ENCODE results near the gene SMYD3. TPM values are rescaled to one million over a fixed set of nuclear protein-coding genes. Genes with fewer than 3 reads are reported as not detected.

The SMYD3 gene
- total RNA-seq, 4 donors from 2014 or later: 11.6 to 26.9 (median 18.3) TPM

DNA sequence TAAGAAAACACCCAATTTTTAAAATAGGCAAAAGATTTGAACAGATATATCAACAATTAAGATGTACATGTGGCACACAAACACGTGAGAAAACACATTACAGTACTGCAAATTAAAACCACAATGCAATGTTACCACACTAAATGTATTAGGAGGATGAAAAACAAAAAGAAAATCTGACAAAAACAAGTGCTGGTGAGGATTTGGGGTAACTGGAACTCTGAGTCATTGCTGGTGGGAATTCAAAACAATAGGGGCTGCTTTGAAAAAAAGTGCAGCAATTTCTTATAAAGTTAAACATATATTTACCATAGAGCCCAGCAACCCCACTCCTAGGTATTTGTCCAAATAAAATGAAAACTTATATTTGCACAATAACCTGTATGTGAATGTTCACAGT is 614.1 kb downstream of the SMYD3 start:
- TF ChIP-seq, protein P1, sequence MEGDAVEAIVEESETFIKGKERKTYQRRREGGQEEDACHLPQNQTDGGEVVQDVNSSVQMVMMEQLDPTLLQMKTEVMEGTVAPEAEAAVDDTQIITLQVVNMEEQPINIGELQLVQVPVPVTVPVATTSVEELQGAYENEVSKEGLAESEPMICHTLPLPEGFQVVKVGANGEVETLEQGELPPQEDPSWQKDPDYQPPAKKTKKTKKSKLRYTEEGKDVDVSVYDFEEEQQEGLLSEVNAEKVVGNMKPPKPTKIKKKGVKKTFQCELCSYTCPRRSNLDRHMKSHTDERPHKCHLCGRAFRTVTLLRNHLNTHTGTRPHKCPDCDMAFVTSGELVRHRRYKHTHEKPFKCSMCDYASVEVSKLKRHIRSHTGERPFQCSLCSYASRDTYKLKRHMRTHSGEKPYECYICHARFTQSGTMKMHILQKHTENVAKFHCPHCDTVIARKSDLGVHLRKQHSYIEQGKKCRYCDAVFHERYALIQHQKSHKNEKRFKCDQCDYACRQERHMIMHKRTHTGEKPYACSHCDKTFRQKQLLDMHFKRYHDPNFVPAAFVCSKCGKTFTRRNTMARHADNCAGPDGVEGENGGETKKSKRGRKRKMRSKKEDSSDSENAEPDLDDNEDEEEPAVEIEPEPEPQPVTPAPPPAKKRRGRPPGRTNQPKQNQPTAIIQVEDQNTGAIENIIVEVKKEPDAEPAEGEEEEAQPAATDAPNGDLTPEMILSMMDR (IDR thresholded peaks at IDR 0.05): no peak
- TF ChIP-seq EP300 (IDR thresholded peaks at IDR 0.05) (no peak), POLR2AphosphoS5 (IDR thresholded peaks at IDR 0.05) (no peak), POLR2A (IDR thresholded peaks at IDR 0.05) (no peak)
- no peak overlapping the region for H3K4me3 ChIP-seq
- H3K27ac ChIP-seq: no peak overlapping the region
- H3K36me3 ChIP-seq: no peaks in the 10 kb centered on the region
- peaks cover 0 to 7% (median 0%) of the 10 kb centered on the region in 3 donors for H3K4me1 ChIP-seq
- 100% methylated on average over 1 of the region's 1 CpG for WGBS, 2 donors (ENCODE audit: low coverage in 1 of 2)
- no peak for ATAC-seq
- H3K27me3 ChIP-seq: no peaks in the 10 kb centered on the region
- no peaks in the 10 kb centered on the region for H3K9me3 ChIP-seq

DNA sequence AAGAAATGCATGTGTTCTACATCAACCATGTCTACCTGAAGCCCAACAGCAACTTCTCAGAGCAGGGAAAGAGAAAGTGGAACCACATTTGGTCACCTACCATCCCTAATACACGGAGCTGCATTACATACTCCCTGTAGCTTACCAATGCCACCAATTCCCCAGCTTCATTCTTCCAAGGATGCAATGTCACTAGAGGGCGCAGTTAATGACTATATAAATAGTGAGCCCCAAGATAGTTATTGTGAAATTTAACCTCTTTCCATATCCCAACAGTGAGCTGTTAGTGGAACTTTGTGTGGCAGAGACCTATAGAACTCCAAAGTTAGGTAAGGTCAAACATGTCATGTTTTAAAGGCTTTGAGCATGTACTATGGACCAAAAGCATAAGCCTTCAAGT is 618.3 kb downstream of the SMYD3 start:
- ATAC-seq: no peak
- Histone ChIP-seq H3K4me1 (no peaks in the 10 kb centered on the region), H3K27ac (no peak overlapping the region), H3K27me3 (no peaks in the 10 kb centered on the region), H3K36me3 (peaks cover 0 to 11% of the 10 kb centered on the region in 2 donors), H3K4me3 (no peak overlapping the region), H3K9me3 (no peaks in the 10 kb centered on the region)
- 74 to 100% methylated on average over 2 of the region's 2 CpGs for WGBS, 2 donors (ENCODE audit: low coverage in 1 of 2)
- no peak for TF ChIP-seq POLR2AphosphoS5 (IDR thresholded peaks at IDR 0.05)
- no peak for TF ChIP-seq POLR2A (IDR thresholded peaks at IDR 0.05)
- TF ChIP-seq, protein P1 (IDR thresholded peaks at IDR 0.05): no peak
- no peak for TF ChIP-seq EP300 (IDR thresholded peaks at IDR 0.05)

DNA sequence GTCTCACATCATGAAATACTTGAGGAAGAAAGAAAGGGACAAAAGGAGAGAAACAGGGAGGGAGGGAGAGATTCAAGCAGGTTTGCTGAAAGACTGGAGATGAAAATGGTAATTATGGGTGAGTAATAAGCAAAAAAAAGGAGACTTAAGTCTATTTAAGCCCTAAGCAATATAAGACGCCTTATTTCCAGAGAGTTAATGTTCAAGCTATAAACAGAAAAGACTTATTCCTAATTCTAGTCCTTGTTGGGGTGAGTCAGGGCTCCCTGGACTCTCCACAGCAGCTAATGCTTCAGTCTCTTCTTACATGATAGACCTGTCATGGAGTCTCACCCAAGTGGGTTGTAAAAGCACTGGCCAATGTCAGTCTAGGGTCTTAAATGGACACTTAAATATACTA is 619.2 kb downstream of the SMYD3 start:
- H3K27me3 ChIP-seq: no peaks in the 10 kb centered on the region
- H3K36me3 ChIP-seq: peaks cover 0 to 11% of the 10 kb centered on the region in 2 donors
- no peak overlapping the region for H3K27ac ChIP-seq
- H3K4me3 ChIP-seq: no peak overlapping the region
- no peaks in the 10 kb centered on the region for H3K9me3 ChIP-seq
- no peak for TF ChIP-seq POLR2A (IDR thresholded peaks at IDR 0.05)
- no peak for TF ChIP-seq POLR2AphosphoS5 (IDR thresholded peaks at IDR 0.05)
- no peak for TF ChIP-seq EP300 (IDR thresholded peaks at IDR 0.05)
- no peak for ATAC-seq
- WGBS, 2 donors (ENCODE audit: low coverage in 1 of 2): 88 to 100% methylated on average over 1 of the region's 1 CpG
- no peaks in the 10 kb centered on the region for H3K4me1 ChIP-seq

DNA sequence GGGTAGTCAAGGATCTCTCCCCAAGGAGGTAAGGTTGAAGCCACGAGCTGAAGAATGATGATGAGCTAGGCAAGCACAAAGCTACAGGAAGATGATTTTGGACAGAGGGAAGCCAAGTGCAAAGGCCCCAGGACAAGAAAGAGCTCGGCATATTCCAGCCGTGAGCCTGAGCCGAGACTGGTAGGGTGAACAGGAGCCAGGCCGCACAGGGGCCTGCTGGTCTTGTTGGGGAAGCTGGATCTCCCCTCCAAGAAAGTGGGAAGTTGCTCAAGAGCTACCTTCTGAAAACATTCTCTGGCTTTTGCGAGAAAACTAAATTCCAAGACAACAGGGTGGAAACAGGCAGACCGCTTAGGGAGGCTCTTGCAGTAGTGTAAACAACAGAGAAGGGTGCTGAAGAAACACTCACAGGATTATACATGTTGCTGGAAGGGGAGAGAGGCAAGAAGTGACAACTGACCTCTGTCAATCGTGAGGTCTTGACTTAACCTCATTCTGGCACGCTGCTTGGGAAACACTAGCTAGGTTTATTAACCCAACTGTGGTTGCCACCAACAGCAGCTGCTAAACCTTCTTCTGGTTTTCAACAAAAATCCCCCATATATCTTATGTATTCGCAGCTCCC is 625.2 kb downstream of the SMYD3 start:
- TF ChIP-seq POLR2AphosphoS5 (IDR thresholded peaks at IDR 0.05) (no peak), POLR2A (IDR thresholded peaks at IDR 0.05) (no peak), EP300 (IDR thresholded peaks at IDR 0.05) (no peak)
- TF ChIP-seq, protein P1 (IDR thresholded peaks at IDR 0.05): no peak
- Histone ChIP-seq H3K4me3 (no peak overlapping the region), H3K27ac (no peak overlapping the region), H3K27me3 (no peaks in the 10 kb centered on the region), H3K9me3 (no peaks in the 10 kb centered on the region), H3K4me1 (no peaks in the 10 kb centered on the region), H3K36me3 (peaks cover 0 to 11% of the 10 kb centered on the region in 2 donors)
- ATAC-seq: no peak
- 85 to 92% methylated on average over 9 to 10 of the region's 10 CpGs for WGBS, 2 donors (ENCODE audit: low coverage in 1 of 2)

DNA sequence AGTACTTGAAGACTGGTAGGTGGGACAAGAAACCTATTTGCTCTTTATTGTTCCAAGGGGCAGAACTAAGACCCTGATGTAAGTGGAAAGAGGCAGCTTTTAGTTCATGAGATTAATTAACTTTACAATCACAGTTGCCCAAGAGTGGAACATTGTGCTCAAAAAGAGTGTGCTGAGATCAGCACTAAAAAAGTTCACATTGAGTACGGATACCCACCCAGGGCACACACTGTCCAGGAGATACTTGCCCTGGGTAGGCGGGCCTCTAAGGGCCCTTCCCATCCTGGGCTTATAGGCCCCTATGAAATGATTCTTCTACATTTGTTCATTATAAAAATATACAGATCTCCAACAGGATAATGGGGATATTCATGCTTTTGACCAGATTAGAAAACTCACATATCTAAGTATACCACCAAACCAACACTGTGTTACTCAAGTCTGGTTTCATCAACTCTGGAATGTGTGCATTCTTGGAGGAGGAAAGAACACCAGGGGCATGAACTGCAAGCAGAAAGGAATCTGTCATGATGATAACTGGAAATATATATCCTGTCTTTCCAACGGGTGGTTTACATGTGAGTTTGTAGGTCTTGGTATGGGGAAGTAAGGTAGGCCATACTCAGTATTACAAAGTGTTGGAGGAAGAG is 626.2 kb downstream of the SMYD3 start:
- Histone ChIP-seq H3K4me3 (no peak overlapping the region), H3K36me3 (peaks cover 0 to 11% of the 10 kb centered on the region in 2 donors), H3K9me3 (no peaks in the 10 kb centered on the region), H3K27me3 (no peaks in the 10 kb centered on the region), H3K27ac (no peak overlapping the region), H3K4me1 (peaks cover 0 to 3% (median 0%) of the 10 kb centered on the region in 3 donors)
- TF ChIP-seq, protein P1 (IDR thresholded peaks at IDR 0.05): no peak
- TF ChIP-seq POLR2A (IDR thresholded peaks at IDR 0.05) (no peak), EP300 (IDR thresholded peaks at IDR 0.05) (no peak), POLR2AphosphoS5 (IDR thresholded peaks at IDR 0.05) (no peak)
- WGBS, 2 donors (ENCODE audit: low coverage in 1 of 2): 70 to 88% methylated on average over 3 of the region's 3 CpGs
- ATAC-seq: no peak

Measured in gastroesophageal sphincter (tissue), 4 donors.